Adrenal gland (tissue), 12 donors: ENCODE measurements around the gene GCNT3. TPM values are rescaled to one million over a fixed set of nuclear protein-coding genes. Genes with fewer than 3 reads are reported as not detected.
A peak's percentile ranks its signal among the peaks of the same experiment; 100 is the strongest.

Source experiments
- DNase-seq, 7 donors: peaks; one replicate each; pipeline ENCODE4 v3.0.0-alpha.2; 2019 to 2020
- H3K27ac ChIP-seq, 5 donors: fragments of 200-600 bp; sonication (generic) in 4 of 5; 1 replicate in 3 of 5; 2 replicates in 2 of 5; pipeline versions ENCODE4 v1.5.1 to v1.8.0; 2016 to 2020; ENCODE audit warnings: mild to moderate bottlenecking in 1 of 5
- H3K27me3 ChIP-seq: fragments of 200-600 bp; 2 replicates; pipeline ENCODE4 v1.8.0; 2021
- H3K36me3 ChIP-seq, 2 donors: fragments of 200-600 bp; replicated peaks in 1 of 2; 1 replicate in 1 of 2; 2 replicates in 1 of 2; pipeline versions ENCODE4 v1.5.1 to v1.8.0; 2018 to 2022
- H3K4me1 ChIP-seq, 2 donors: fragments of 200-600 bp; replicated peaks in 1 of 2; 1 replicate in 1 of 2; 2 replicates in 1 of 2; pipeline versions ENCODE4 v1.5.1 to v1.8.0; 2018 to 2021
- H3K4me3 ChIP-seq, 4 donors: fragments of 200-600 bp; sonication (generic) in 3 of 4; one replicate each; pipeline ENCODE4 v1.5.1; 2016 to 2018
- H3K9me3 ChIP-seq, 3 donors: fragments of 200-600 bp; sonication (generic) in 1 of 3; replicated peaks in 1 of 3; 1 replicate in 2 of 3; 2 replicates in 1 of 3; pipeline versions ENCODE4 v1.5.1 to v1.8.0; 2016 to 2021
- CTCF ChIP-seq, 6 experiments: fragments of 450-650 bp in 4 of 6; fragments of 200-600 bp in 2 of 6; sonication (generic) in 1 of 6; IDR thresholded peaks; 1 replicate in 5 of 6; 2 replicates in 1 of 6; pipeline versions ENCODE4 v1.5.1 to v1.8.0; 2016 to 2021; ENCODE audit warnings: antibody characterized with exemption in 6 of 6, mild to moderate bottlenecking in 2 of 6, moderate library complexity in 1 of 6
- POLR2A ChIP-seq, 2 donors: fragments of 450-650 bp; IDR thresholded peaks; one replicate each; pipeline ENCODE4 v1.6.1; 2017; ENCODE audit warnings: antibody characterized with exemption in 2 of 2, mild to moderate bottlenecking in 2 of 2, moderate library complexity in 1 of 2
- WGBS, 4 donors: extraction: QIAGEN DNeasy Blood & Tissue Kit in 2 of 4; methylation state at CpG; one replicate each; pipeline versions ENCODE4 v1.1.5 to v1.1.7; 2013 to 2017; 5-methylcytosine and 5-hydroxymethylcytosine counted together
- intact Hi-C, 2 donors: fragments of 100-400 bp; cut with DNase I; formaldehyde crosslinking; loops; one replicate each; pipeline versions ENCODE4 v1.14.1 to v1.15.0; 2022 to 2023
- polyA plus RNA-seq, 3 donors: library from polyadenylated mRNA; stranded (reverse); fragments of 200-250 nt in 2 of 3; fragments of 350-450 nt in 1 of 3; fragmentation: Illumina TruSeq in 1 of 3; extraction: RNeasy Lipid Tissue Mini Kit (QIAGEN cat#74804) in 1 of 3; gene quantifications; one replicate each; pipeline ENCODE4 v1.2.3, GENCODE V29; 2013 to 2014
- total RNA-seq, 9 donors: library from RNA; depleted of rRNA in 4 of 9; stranded (reverse); fragments of >200 nt in 4 of 9; fragments of 120-200 nt in 1 of 9; fragmentation: NEBNext Ultra II Directional in 1 of 9; extraction: Animal tissue kit (Norgen Biotek cat#: 25700) in 1 of 9; gene quantifications; one replicate each; pipeline versions ENCODE4 v1.1.0 to v1.2.4, GENCODE V29; 2013 to 2023
- donor health status: healthy with polysubstance abuse.
- donor health status: Bipolar disorder and iron deficiency.
- donor health status: DM: yes; HTN: yes; CAD: no.
- donor health status: DM: no; HTN: no; CAD: no.
- donor health status: DM: no; HTN: no; CAD: no.
- donor health status: DM: yes; HTN: yes; CAD: no.

GCNT3 gene
- total and polyA plus RNA-seq, 12 donors: 0.03 to 14.1 (median 0.78) TPM; not detected in 1

DNA sequence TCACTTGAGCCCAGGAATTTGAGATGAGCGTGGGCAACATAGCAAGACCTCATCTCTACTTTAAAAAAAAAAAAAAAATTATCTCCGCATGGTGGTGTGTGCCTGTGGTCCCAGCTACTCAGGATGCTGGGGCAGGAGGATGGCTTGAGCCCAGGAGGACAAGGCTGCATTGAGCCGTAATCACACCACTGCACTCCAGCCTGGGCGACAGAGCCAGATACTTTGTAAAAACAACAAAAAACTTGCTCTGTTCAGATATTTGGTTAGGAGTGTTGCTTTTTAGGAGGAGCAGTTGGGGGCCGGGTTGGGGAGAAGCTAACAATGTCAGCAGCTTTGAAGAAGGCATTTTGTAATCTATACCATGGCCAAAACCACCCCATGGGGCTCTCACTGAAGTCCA lies 4.1 kb downstream of the GCNT3 start:
- TF ChIP-seq POLR2A (IDR thresholded peaks at IDR 0.05) (no peak), CTCF (IDR thresholded peaks at IDR 0.05) (no peak)
- no peaks in the 10 kb centered on the region for H3K27me3 ChIP-seq
- WGBS, 4 donors: 81 to 98% (median 85%) methylated on average over 5 of the region's 5 CpGs
- intact Hi-C loops: no loop called here
- no peaks in the 10 kb centered on the region for H3K36me3 ChIP-seq
- DNase-seq: no peak
- H3K9me3 ChIP-seq: no peaks in the 10 kb centered on the region
- no peak overlapping the region for H3K4me3 ChIP-seq
- no peak overlapping the region for H3K27ac ChIP-seq
- peaks cover 0 to 8% of the 10 kb centered on the region in 2 donors for H3K4me1 ChIP-seq

- H3K4me1 ChIP-seq: peaks cover 0 to 6% of the 10 kb centered on the region in 2 donors
- WGBS, 4 donors: 43 to 67% (median 62%) methylated on average over 3 of the region's 3 CpGs
- no peak for DNase-seq
- no peaks in the 10 kb centered on the region for H3K27me3 ChIP-seq
- H3K9me3 ChIP-seq: no peaks in the 10 kb centered on the region
- H3K27ac ChIP-seq: no peak overlapping the region
- TF ChIP-seq CTCF (IDR thresholded peaks at IDR 0.05) (no peak), POLR2A (IDR thresholded peaks at IDR 0.05) (no peak)
- H3K36me3 ChIP-seq: no peaks in the 10 kb centered on the region
- intact Hi-C loops: no loop called here
- H3K4me3 ChIP-seq: no peak overlapping the region
Measured at GRCh38 chr15:59616379-59616778, 4.8 kb downstream of the GCNT3 start.

GRCh38 chr15:59618406-59618805 lies 6.8 kb downstream of the GCNT3 start:
- peaks cover 4% of the 10 kb centered on the region for H3K27me3 ChIP-seq
- 66 to 85% (median 68%) methylated on average over 4 of the region's 4 CpGs for WGBS, 4 donors

GRCh38 chr15:59622289-59622688 lies 10.7 kb downstream of the GCNT3 start:
- DNase-seq: peak in 3 of 7 donors; percentile 15 to 28 (median 22)
- intact Hi-C loops: no loop called here
- Histone ChIP-seq H3K27me3 (peaks cover 4% of the 10 kb centered on the region), H3K9me3 (no peaks in the 10 kb centered on the region), H3K4me3 (no peak overlapping the region), H3K4me1 (no peaks in the 10 kb centered on the region), H3K36me3 (no peaks in the 10 kb centered on the region), H3K27ac (no peak overlapping the region)
- TF ChIP-seq POLR2A (IDR thresholded peaks at IDR 0.05) (no peak), CTCF (IDR thresholded peaks at IDR 0.05) (peak in 3 of 6 experiments; percentile 8 to 26 (median 16))
- 20 to 28% (median 26%) methylated on average over 6 of the region's 6 CpGs for WGBS, 4 donors

More at GRCh38 chr15:59618406-59618805, 6.8 kb downstream of the GCNT3 start:
- no peaks in the 10 kb centered on the region for H3K9me3 ChIP-seq
- TF ChIP-seq POLR2A (IDR thresholded peaks at IDR 0.05): no peak
- no peak for TF ChIP-seq CTCF (IDR thresholded peaks at IDR 0.05)
- intact Hi-C loops: no loop called here
- no peak overlapping the region for H3K4me3 ChIP-seq
- DNase-seq: no peak
- H3K27ac ChIP-seq: no peak overlapping the region
- H3K4me1 ChIP-seq: no peaks in the 10 kb centered on the region
- H3K36me3 ChIP-seq: no peaks in the 10 kb centered on the region
